Nucleus accumbens (tissue), 56 donors: ENCODE data around the gene TXK.

Experiments used
- DNase-seq, 56 donors: peaks; one replicate each; lab custom pipeline; 2025; lab: John Stamatoyannopoulos, UW

The TXK gene

GRCh38 chr4:48108309-48109073 is 25.6 kb downstream of the TXK start:
- DNase-seq: no peak

- DNase-seq: no peak
Observed at GRCh38 chr4:48105230-48105629, 28.8 kb downstream of the TXK start.

- no peak for DNase-seq
Observed at GRCh38 chr4:48103483-48104139, 30.4 kb downstream of the TXK start.

- DNase-seq: no peak
Observed at GRCh38 chr4:48102303-48102702, 31.7 kb downstream of the TXK start.

GRCh38 chr4:48100256-48100655 is 33.8 kb downstream of the TXK start:
- DNase-seq: no peak

GRCh38 chr4:48095441-48095840 is 38.6 kb downstream of the TXK start:
- DNase-seq: no peak

- no peak for DNase-seq
Observed at GRCh38 chr4:48093991-48094416, 40.0 kb downstream of the TXK start.

- no peak for DNase-seq
Observed at GRCh38 chr4:48090621-48091020, 43.4 kb downstream of the TXK start.

GRCh38 chr4:48085821-48086589 is 48.0 kb downstream of the TXK start:
- DNase-seq: no peak

- DNase-seq: no peak
Observed at GRCh38 chr4:48082956-48083355, 51.1 kb downstream of the TXK start.

- no peak for DNase-seq
Observed at GRCh38 chr4:48081196-48081595, 52.9 kb downstream of the TXK start.

- no peak for DNase-seq
Observed at GRCh38 chr4:48079972-48080391, 54.1 kb downstream of the TXK start.

GRCh38 chr4:48078862-48079655 is 55.0 kb downstream of the TXK start:
- no peak for DNase-seq

- DNase-seq: no peak
Observed at GRCh38 chr4:48078425-48078824, 55.6 kb downstream of the TXK start.

- DNase-seq: no peak
Observed at GRCh38 chr4:48074657-48075056, 59.4 kb downstream of the TXK start.

- no peak for DNase-seq
Observed at GRCh38 chr4:48073567-48074103, 60.4 kb downstream of the TXK start.

- no peak for DNase-seq
Observed at GRCh38 chr4:48071191-48071590, 62.9 kb downstream of the TXK start.

- no peak for DNase-seq
Observed at GRCh38 chr4:48069026-48069425, 65.0 kb downstream of the TXK start.

GRCh38 chr4:48068182-48068581 is 65.9 kb downstream of the TXK start:
- DNase-seq: no peak

- no peak for DNase-seq
Observed at GRCh38 chr4:48067536-48067935, 66.5 kb downstream of the TXK start.
